ENCODE measurements around the gene RNF145. TPM values are rescaled to one million over a fixed set of nuclear protein-coding genes. Genes with fewer than 3 reads are reported as not detected.
A peak's percentile ranks its signal among the peaks of the same experiment; 100 is the strongest.

The RNF145 gene
- total RNA-seq, 1 experiment from 2014 or later: 122 TPM

DNA sequence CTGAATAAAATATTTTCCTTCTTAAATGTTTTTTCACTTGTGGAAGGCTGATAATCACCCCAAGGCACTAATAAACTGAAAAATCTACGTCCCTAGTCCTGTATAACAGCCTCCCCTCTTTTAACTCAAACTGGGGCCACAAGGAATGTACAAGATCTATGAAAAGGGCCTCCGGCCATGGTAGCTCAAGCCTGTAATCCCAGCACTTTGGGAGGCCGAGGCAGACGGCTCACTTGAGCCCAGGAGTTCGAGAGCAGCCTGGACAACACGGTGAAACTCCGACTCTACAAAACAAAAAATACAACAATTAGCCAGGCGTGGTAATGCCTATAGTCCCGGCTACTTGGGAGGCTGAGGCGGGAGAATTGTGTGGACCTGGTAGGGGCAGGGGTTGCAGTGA, 23.6 kb downstream of the RNF145 start:
- TF ChIP-seq, protein P1, sequence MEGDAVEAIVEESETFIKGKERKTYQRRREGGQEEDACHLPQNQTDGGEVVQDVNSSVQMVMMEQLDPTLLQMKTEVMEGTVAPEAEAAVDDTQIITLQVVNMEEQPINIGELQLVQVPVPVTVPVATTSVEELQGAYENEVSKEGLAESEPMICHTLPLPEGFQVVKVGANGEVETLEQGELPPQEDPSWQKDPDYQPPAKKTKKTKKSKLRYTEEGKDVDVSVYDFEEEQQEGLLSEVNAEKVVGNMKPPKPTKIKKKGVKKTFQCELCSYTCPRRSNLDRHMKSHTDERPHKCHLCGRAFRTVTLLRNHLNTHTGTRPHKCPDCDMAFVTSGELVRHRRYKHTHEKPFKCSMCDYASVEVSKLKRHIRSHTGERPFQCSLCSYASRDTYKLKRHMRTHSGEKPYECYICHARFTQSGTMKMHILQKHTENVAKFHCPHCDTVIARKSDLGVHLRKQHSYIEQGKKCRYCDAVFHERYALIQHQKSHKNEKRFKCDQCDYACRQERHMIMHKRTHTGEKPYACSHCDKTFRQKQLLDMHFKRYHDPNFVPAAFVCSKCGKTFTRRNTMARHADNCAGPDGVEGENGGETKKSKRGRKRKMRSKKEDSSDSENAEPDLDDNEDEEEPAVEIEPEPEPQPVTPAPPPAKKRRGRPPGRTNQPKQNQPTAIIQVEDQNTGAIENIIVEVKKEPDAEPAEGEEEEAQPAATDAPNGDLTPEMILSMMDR (IDR thresholded peaks at IDR 0.05; ENCODE audit: unreplicated experiment): no peak
- no peaks in the 10 kb centered on the region for H3K27me3 Mint-ChIP-seq (ENCODE audit: insufficient read depth, unreplicated experiment)
- ChIA-PET CTCF (interaction anchor here (0.8 to 3.7 kb wide), 5 partner anchors 12 to 29 kb away, joined by 3 to 23 read pairs (median 3); no protein-coding TSS in a partner anchor), POLR2A (interaction anchor here (0.7 to 18.3 kb wide), 14 partner anchors 9 to 88 kb away, joined by 3 to 650 read pairs (median 10); partner anchors contain the start of gene UBLCP1)
- H3K4me1 Mint-ChIP-seq (ENCODE audit: insufficient read depth, unreplicated experiment): peaks cover 73% of the 10 kb centered on the region
- DNase-seq (ENCODE audit: unreplicated experiment): no peak
- peak overlapping the region; percentile 49 for H3K4me3 Mint-ChIP-seq (ENCODE audit: unreplicated experiment)
- peak overlapping the region; percentile 96 for H3K27ac Mint-ChIP-seq (ENCODE audit: low read depth, unreplicated experiment)
- BruUV-seq (replicated peaks): no TSS peak
- intact Hi-C loops (cut with micrococcal nuclease): no loop called here
- H3K36me3 Mint-ChIP-seq (ENCODE audit: insufficient read depth, unreplicated experiment): peaks cover 93% of the 10 kb centered on the region
- no peaks in the 10 kb centered on the region for H3K9me3 Mint-ChIP-seq (ENCODE audit: unreplicated experiment)

DNA sequence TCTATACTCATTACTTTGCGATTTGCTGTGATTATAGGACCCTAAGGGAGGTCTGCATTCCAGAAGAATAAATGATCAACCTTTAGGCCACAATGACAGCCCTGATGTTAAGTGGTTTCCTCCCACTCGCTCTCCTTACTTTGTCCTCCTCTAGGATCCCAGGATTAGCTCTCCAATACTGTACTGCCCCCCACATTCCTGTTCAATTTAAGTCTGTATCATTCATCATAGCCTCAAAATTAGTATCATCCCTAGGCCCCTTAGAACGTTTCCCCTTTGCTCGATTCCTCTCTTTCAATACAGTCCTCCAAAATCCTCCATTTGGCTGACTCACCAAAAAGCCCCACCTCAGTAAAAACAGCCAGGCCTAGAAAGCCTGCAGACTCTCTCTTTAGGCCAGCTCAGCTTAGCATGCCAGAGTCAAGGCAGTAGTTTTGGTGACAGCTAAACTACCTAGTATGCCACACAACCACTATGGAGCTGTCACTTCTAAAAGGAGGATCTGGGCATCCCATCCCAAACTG, 24.4 kb downstream of the RNF145 start:
- ChIA-PET POLR2A (interaction anchor here (0.7 to 18.3 kb wide), 14 partner anchors 9 to 89 kb away, joined by 3 to 650 read pairs (median 10); partner anchors contain the start of gene UBLCP1), CTCF (interaction anchor here (0.6 to 3.7 kb wide), 5 partner anchors 13 to 146 kb away, joined by 3 to 23 read pairs (median 4); no protein-coding TSS in a partner anchor)
- Mint-ChIP-seq H3K9me3 (ENCODE audit: unreplicated experiment) (no peaks in the 10 kb centered on the region), H3K4me1 (ENCODE audit: insufficient read depth, unreplicated experiment) (peaks cover 81% of the 10 kb centered on the region), H3K4me3 (ENCODE audit: unreplicated experiment) (peak overlapping the region; percentile 48), H3K27me3 (ENCODE audit: insufficient read depth, unreplicated experiment) (no peaks in the 10 kb centered on the region), H3K36me3 (ENCODE audit: insufficient read depth, unreplicated experiment) (peaks cover 93% of the 10 kb centered on the region), H3K27ac (ENCODE audit: low read depth, unreplicated experiment) (peak overlapping the region; percentile 96)
- TF ChIP-seq, protein P1 (IDR thresholded peaks at IDR 0.05; ENCODE audit: unreplicated experiment): no peak
- no TSS peak for BruUV-seq (replicated peaks)
- intact Hi-C loops (cut with micrococcal nuclease): no loop called here
- DNase-seq (ENCODE audit: unreplicated experiment): peak; percentile 77

DNA sequence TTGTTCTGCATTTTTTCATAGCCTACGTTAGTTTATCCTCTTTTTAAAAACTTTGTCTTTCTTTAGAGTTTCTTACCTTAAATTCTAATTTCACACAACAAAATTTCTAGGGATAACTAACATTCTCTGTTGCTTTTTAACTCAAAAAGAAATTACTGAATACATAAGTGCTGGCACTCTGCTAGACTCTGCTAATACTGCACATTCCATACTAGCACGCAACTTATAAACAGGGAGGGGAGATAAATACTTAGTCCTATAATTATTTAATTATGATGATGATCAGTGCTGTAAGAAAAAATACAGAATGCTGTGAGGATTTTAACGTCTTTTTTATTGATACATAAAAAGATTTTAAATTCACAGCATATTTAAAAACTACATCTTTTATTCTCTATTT, 25.1 kb downstream of the RNF145 start:
- Mint-ChIP-seq H3K9me3 (ENCODE audit: unreplicated experiment) (no peaks in the 10 kb centered on the region), H3K27ac (ENCODE audit: low read depth, unreplicated experiment) (peak overlapping the region; percentile 96), H3K27me3 (ENCODE audit: insufficient read depth, unreplicated experiment) (no peaks in the 10 kb centered on the region), H3K36me3 (ENCODE audit: insufficient read depth, unreplicated experiment) (peaks cover 93% of the 10 kb centered on the region), H3K4me1 (ENCODE audit: insufficient read depth, unreplicated experiment) (peaks cover 81% of the 10 kb centered on the region), H3K4me3 (ENCODE audit: unreplicated experiment) (no peak overlapping the region)
- no peak for DNase-seq (ENCODE audit: unreplicated experiment)
- TF ChIP-seq, protein P1 (IDR thresholded peaks at IDR 0.05; ENCODE audit: unreplicated experiment): no peak
- BruUV-seq (replicated peaks): no TSS peak
- intact Hi-C loops (cut with micrococcal nuclease): no loop called here
- CTCF ChIA-PET: interaction anchor here (0.9 to 1.7 kb wide), 2 partner anchors 27 to 32 kb away, joined by 4 to 5 read pairs; no protein-coding TSS in a partner anchor
- POLR2A ChIA-PET: interaction anchor here (1.1 to 18.3 kb wide), 10 partner anchors 9 to 90 kb away, joined by 5 to 650 read pairs (median 18); partner anchors contain the start of gene UBLCP1

DNA sequence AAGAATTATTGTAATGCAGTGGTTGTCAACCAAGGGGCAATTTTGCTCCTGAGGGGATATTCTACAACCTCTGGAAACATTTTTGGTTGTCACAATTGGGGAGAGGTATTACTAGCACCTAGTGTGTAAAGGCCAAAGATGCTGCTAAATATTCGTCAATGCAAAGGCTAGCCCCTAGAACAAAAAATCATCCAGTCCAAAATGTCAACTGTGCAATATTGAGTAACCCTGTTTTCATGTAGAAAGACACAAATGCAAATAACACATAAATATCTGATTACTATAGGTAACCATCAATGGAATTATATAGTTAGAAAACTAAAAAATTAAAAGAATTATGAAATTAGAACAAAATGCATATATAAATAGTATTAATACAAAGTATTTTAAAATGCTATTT, 26.1 kb downstream of the RNF145 start:
- Mint-ChIP-seq H3K4me3 (ENCODE audit: unreplicated experiment) (no peak overlapping the region), H3K27ac (ENCODE audit: low read depth, unreplicated experiment) (peak overlapping the region; percentile 96), H3K36me3 (ENCODE audit: insufficient read depth, unreplicated experiment) (peaks cover 94% of the 10 kb centered on the region), H3K4me1 (ENCODE audit: insufficient read depth, unreplicated experiment) (peaks cover 82% of the 10 kb centered on the region), H3K27me3 (ENCODE audit: insufficient read depth, unreplicated experiment) (no peaks in the 10 kb centered on the region), H3K9me3 (ENCODE audit: unreplicated experiment) (no peaks in the 10 kb centered on the region)
- CTCF ChIA-PET: interaction anchor here (0.9 to 1.7 kb wide), 2 partner anchors 26 to 33 kb away, joined by 4 to 5 read pairs; no protein-coding TSS in a partner anchor
- BruUV-seq (replicated peaks): no TSS peak
- intact Hi-C loops (cut with micrococcal nuclease): no loop called here
- TF ChIP-seq, protein P1 (IDR thresholded peaks at IDR 0.05; ENCODE audit: unreplicated experiment): no peak
- no peak for DNase-seq (ENCODE audit: unreplicated experiment)
- POLR2A ChIA-PET: interaction anchor here (0.7 to 18.3 kb wide), 9 partner anchors 8 to 81 kb away, joined by 3 to 650 read pairs (median 10); partner anchors contain the start of gene UBLCP1
